HEK293 (cell line): ENCODE measurements around the gene SCGB1A1.

Experiments used
- CTCF ChIA-PET: fragments of 350-600 bp; formaldehyde crosslinking; extraction: SDS; loops from one replicate; lab custom pipeline; 2021; ENCODE audit warnings: antibody characterized with exemption; lab: Yijun Ruan, JAX
- POLR2A ChIA-PET: fragments of 300-600 bp; formaldehyde crosslinking; extraction: SDS; loops from one replicate; lab custom pipeline; 2020; ENCODE audit warnings: antibody characterized with exemption, inconsistent platforms; lab: Yijun Ruan, JAX
- H3K27ac ChIP-seq: fragments of 200-500 bp; sonication (Bioruptor generic); 2 replicates; pipeline ENCODE4 v1.5.1; 2014; ENCODE audit warnings: low read depth, low read length, control low read depth, inconsistent platforms; ENCODE audit errors: extremely low read depth
- H3K36me3 ChIP-seq, 2 experiments: fragments of 200-500 bp in 1 of 2; sonication (Bioruptor generic) in 1 of 2; 1 replicate in 1 of 2; 2 replicates in 1 of 2; pipeline ENCODE4 v1.5.1; 2014 to 2017; ENCODE audit warnings: inconsistent platforms in 2 of 2, low read length in 2 of 2; ENCODE audit not compliant: control insufficient read depth in 2 of 2, insufficient read depth in 1 of 2
- H3K4me1 ChIP-seq: fragments of 200-500 bp; sonication (Bioruptor generic); 2 replicates; pipeline ENCODE4 v1.5.1; 2014; ENCODE audit warnings: mild to moderate bottlenecking, low read length, inconsistent platforms; ENCODE audit not compliant: control insufficient read depth, insufficient read depth
- H3K4me3 ChIP-seq: 2 replicates; pipeline ENCODE4 v1.5.1; 2011; ENCODE audit warnings: low read depth, mild to moderate bottlenecking, control low read depth, low read length, moderate library complexity
- H3K9me3 ChIP-seq: fragments of 200-500 bp; sonication (Bioruptor generic); 2 replicates; pipeline ENCODE4 v1.5.1; 2014; ENCODE audit warnings: low read depth, low read length, inconsistent platforms; ENCODE audit not compliant: control insufficient read depth, insufficient read depth
- GLI4 ChIP-seq: fragments of 450-650 bp; formaldehyde crosslinking; IDR thresholded peaks from 2 replicates; pipeline ENCODE4 v1.5.1; 2016; ENCODE audit warnings: missing biosample characterization, missing genetic modification characterization
- GLIS1 ChIP-seq: fragments of 450-650 bp; formaldehyde crosslinking; IDR thresholded peaks from 2 replicates; pipeline ENCODE4 v1.5.1; 2016; ENCODE audit warnings: missing biosample characterization, missing genetic modification characterization
- IKZF3 ChIP-seq: fragments of 450-650 bp; IDR thresholded peaks from 2 replicates; pipeline ENCODE4 v1.5.0; 2018; ENCODE audit warnings: missing biosample characterization, mild to moderate bottlenecking, missing genetic modification characterization, moderate library complexity
- KLF9 ChIP-seq: fragments of 450-650 bp; formaldehyde crosslinking; IDR thresholded peaks from 2 replicates; pipeline ENCODE4 v1.5.1; 2016; ENCODE audit warnings: missing biosample characterization, missing genetic modification characterization, low read depth
- PATZ1 ChIP-seq: fragments of 450-650 bp; formaldehyde crosslinking; IDR thresholded peaks from 2 replicates; pipeline ENCODE4 v1.5.1; 2016; ENCODE audit warnings: missing biosample characterization, missing genetic modification characterization
- PBX3 ChIP-seq: sonication (generic); formaldehyde crosslinking; IDR thresholded peaks from 2 replicates; pipeline ENCODE4 v1.8.1; 2022; ENCODE audit warnings: mild to moderate bottlenecking, moderate library complexity, missing genetic modification reagents
- PRDM10 ChIP-seq: fragments of 450-650 bp; formaldehyde crosslinking; IDR thresholded peaks from 2 replicates; pipeline ENCODE4 v1.5.1; 2016; ENCODE audit warnings: missing biosample characterization, missing genetic modification characterization
- SP2 ChIP-seq: fragments of 450-650 bp; formaldehyde crosslinking; IDR thresholded peaks from 2 replicates; pipeline ENCODE4 v1.5.1; 2016; ENCODE audit warnings: missing biosample characterization, missing genetic modification characterization
- TSHZ1 ChIP-seq: fragments of 450-650 bp; formaldehyde crosslinking; IDR thresholded peaks from 2 replicates; pipeline ENCODE4 v1.5.1; 2016; ENCODE audit warnings: missing biosample characterization, missing genetic modification characterization, borderline replicate concordance
- ZBTB10 ChIP-seq: fragments of 450-650 bp; formaldehyde crosslinking; IDR thresholded peaks from 2 replicates; pipeline ENCODE4 v1.5.1; 2016; ENCODE audit warnings: missing biosample characterization, missing genetic modification characterization
- ZBTB6 ChIP-seq: fragments of 450-650 bp; formaldehyde crosslinking; IDR thresholded peaks from 2 replicates; pipeline ENCODE4 v1.5.1; 2017; ENCODE audit warnings: missing biosample characterization, missing genetic modification characterization
- ZFP3 ChIP-seq: fragments of 450-650 bp; formaldehyde crosslinking; IDR thresholded peaks from 2 replicates; pipeline ENCODE4 v1.5.1; 2016; ENCODE audit warnings: low read depth, missing biosample characterization, missing genetic modification characterization
- ZNF18 ChIP-seq: fragments of 450-650 bp; formaldehyde crosslinking; IDR thresholded peaks from 2 replicates; pipeline ENCODE4 v1.5.1; 2016; ENCODE audit warnings: missing biosample characterization, missing genetic modification characterization
- ZNF214 ChIP-seq: fragments of 450-650 bp; formaldehyde crosslinking; IDR thresholded peaks from 2 replicates; pipeline ENCODE4 v1.5.1; 2017; ENCODE audit warnings: missing biosample characterization, mild to moderate bottlenecking, missing genetic modification characterization, borderline replicate concordance
- ZNF558 ChIP-seq: fragments of 450-650 bp; formaldehyde crosslinking; IDR thresholded peaks from 2 replicates; pipeline ENCODE4 v1.5.1; 2016; ENCODE audit warnings: missing biosample characterization, missing genetic modification characterization
- ZNF580 ChIP-seq: fragments of 450-650 bp; formaldehyde crosslinking; IDR thresholded peaks from 2 replicates; pipeline ENCODE4 v1.5.1; 2016; ENCODE audit warnings: missing biosample characterization, missing genetic modification characterization
- ZNF785 ChIP-seq: fragments of 450-650 bp; formaldehyde crosslinking; IDR thresholded peaks from 2 replicates; pipeline ENCODE4 v1.5.1; 2016; ENCODE audit warnings: missing biosample characterization, missing genetic modification characterization

SCGB1A1 gene

GRCh38 chr11:62390722-62391121, 28.1 kb upstream of the SCGB1A1 start (continued):
- TF ChIP-seq ZBTB6 (no peak), ZNF558 (no peak), GLIS1 (tag by site-specific recombination) (no peak), ZFP3 (no peak), ZNF785 (tag by site-specific recombination) (no peak), ZNF580 (tag by site-specific recombination) (no peak), PRDM10 (tag by site-specific recombination) (no peak), KLF9 (tag by site-specific recombination) (no peak), PATZ1 (tag by site-specific recombination) (no peak)

GRCh38 chr11:62391642-62392425, 27.0 kb upstream of the SCGB1A1 start:
- Histone ChIP-seq H3K36me3 (peaks cover 0 to 12% of the 10 kb centered on the region in 2 experiments; a peak in 1 of 3 replicates), H3K9me3 (no peaks in the 10 kb centered on the region), H3K4me3 (no peak overlapping the region), H3K4me1 (no peaks in the 10 kb centered on the region), H3K27ac (no peak overlapping the region)
- POLR2A ChIA-PET = no interaction called here
- CTCF ChIA-PET = interaction anchor here (0.7 to 4.8 kb wide), 7 partner anchors 9 to 473 kb away, joined by 3 to 86 read pairs (median 4); no protein-coding TSS in a partner anchor
- TF ChIP-seq GLI4 (tag by site-specific recombination) = no peak
- TF ChIP-seq ZNF214 (tag by site-specific recombination) = no peak
- TF ChIP-seq ZBTB10 (tag by site-specific recombination) = no peak
- no peak for TF ChIP-seq IKZF3 (tag by site-specific recombination)
- no peak for TF ChIP-seq PBX3 (CRISPR knock-in tag)
- TF ChIP-seq ZNF18 (tag by site-specific recombination) = no peak
- no peak for TF ChIP-seq TSHZ1 (tag by site-specific recombination)
- TF ChIP-seq SP2 (tag by site-specific recombination) = no peak
